Left hindlimb (tissue), 1 donor: ENCODE results near the gene NDUFAF8.
A peak's percentile ranks its signal among the peaks of the same experiment; 100 is the strongest.

Experiments
- DNase-seq: peaks from one replicate; pipeline ENCODE4 v3.0.0-alpha.2; 2018

Gene NDUFAF8

GRCh38 chr17:81277946-81278693 lies 39.0 kb downstream of the NDUFAF8 start:
- DNase-seq = no peak

GRCh38 chr17:81278831-81279230 lies 39.7 kb downstream of the NDUFAF8 start:
- no peak for DNase-seq

- no peak for DNase-seq
These were observed 40.5 kb downstream of the NDUFAF8 start for GRCh38 chr17:81279278-81280275.

DNA sequence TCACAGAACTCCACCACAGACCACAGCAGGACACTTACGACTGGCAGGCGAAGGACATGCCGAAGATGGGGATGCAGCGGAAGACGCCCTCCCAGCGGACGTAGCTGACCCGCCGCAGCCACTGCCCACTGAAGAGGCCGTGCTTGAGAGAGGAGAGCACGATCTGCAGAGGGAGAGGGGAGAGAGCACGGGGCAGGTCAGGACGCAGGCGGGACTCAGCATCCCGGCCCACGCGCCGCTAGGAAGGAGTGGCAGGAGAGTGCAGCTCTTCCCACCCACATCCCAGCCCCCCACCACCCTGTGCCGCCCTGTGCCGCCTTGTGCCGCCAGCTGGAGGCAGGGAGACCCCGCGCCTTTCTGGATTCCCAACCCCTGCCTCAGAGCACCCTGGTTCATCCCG lies 41.5 kb downstream of the NDUFAF8 start:
- DNase-seq = no peak

DNA sequence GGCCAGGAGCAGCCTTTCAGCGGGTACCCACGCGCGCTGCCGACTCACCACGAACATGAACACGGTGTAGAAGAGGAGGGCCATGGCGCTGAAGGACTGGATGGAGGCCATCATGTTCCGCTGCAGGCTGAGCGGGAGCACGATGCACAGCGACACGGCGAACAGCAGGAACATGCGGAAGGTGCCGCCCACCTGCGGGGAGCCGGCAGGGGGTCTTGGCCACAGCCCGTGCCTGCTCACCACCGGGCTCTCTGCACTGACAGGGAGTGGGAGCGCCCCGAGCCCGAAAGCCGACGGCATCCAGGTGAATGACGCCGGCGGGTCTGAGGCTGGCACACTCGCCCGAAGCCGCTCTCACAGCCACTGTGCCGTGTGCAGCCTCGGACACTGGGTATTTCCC lies 43.0 kb downstream of the NDUFAF8 start:
- DNase-seq = no peak

- no peak for DNase-seq
These were observed 43.8 kb downstream of the NDUFAF8 start for GRCh38 chr17:81282876-81283275.

GRCh38 chr17:81285179-81285878 lies 46.2 kb downstream of the NDUFAF8 start:
- peak; percentile 81 for DNase-seq

DNA sequence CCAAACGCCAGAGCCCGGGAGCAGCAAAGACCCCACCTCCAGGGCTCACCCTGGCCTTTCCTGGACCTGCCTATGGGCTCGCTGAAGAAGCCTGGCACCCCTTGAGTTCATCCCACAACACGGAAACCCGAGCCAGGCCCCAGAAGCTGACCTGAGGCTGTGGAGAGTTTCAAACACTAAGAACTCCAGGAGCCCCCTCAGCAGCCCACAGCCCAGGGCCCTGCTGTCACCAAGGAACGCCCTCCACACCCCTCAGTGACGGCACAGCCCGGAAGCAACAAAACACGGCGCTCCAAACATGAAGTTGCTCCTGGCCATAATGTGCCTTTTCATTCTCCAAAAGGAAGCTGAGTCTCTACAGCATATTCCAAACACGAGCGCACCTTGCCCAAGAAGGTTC lies 46.8 kb downstream of the NDUFAF8 start:
- DNase-seq = no peak

GRCh38 chr17:81286491-81287145 lies 47.5 kb downstream of the NDUFAF8 start:
- no peak for DNase-seq

- DNase-seq = no peak
These were observed 48.0 kb downstream of the NDUFAF8 start for GRCh38 chr17:81287152-81287551.

DNA sequence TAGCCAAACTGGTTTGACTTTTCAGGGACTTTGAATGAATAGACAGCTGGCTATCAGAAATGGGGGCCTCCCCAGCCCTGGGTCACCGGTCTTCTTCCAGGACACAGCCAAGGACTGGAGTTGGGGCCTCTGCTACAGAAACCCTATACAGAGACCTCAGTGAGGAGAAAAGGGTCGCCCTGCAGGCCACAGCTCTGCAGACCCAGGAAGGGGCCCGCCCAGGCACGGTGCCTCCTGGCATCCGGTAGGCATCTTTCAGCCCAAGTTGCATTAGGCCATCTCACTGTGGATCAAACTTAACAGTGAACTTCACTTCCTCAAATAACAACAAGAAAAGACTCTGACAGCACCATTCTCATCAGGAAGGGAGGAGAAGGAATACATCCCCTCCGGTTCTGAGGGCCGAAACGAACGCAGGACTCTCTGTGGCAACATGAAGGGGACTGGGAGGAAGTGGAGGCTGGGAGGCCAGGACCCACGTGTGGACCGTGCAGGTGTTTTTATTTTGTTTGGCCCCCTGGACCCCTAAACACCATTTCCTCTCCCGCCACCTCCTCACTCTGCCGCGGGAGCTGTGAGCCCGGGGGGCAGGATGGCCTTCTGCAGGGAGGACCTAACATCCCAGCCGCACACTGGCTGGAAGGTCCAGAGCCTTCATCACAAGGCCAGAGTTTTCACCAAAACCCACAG lies 48.8 kb downstream of the NDUFAF8 start:
- no peak for DNase-seq

DNA sequence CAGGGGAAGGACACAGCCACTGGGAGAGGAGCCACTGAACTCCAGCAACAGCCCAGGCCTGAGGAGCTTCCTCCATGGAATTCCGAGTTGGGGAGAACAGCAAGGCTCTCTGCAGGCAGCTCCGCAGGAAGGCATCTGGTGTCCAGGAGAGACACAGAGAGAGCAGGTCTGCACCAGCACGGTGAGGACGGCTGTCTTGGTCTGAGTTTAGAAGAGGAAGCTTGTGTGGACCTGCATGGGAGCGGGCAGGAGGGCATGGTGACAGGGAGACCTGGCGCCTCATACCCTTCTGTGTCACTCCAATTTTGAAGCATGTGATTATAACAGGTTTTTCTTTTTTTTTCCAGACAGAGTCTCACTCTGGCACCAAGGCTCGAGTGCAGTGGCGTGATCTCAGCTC lies 49.6 kb downstream of the NDUFAF8 start:
- DNase-seq = no peak

- DNase-seq = no peak
These were observed 50.5 kb downstream of the NDUFAF8 start for GRCh38 chr17:81289627-81290026.

GRCh38 chr17:81290230-81290629 lies 51.1 kb downstream of the NDUFAF8 start:
- DNase-seq = no peak
